Measurements from ENCODE around the gene FASN. TPM values are rescaled to one million over a fixed set of nuclear protein-coding genes. Genes with fewer than 3 reads are reported as not detected.
A peak's percentile ranks its signal among the peaks of the same experiment; 100 is the strongest.

Gene FASN
- polyA plus RNA-seq, 1 of the 3 experiments (the other 2 are of a cell fraction), result 55.1 TPM

DNA sequence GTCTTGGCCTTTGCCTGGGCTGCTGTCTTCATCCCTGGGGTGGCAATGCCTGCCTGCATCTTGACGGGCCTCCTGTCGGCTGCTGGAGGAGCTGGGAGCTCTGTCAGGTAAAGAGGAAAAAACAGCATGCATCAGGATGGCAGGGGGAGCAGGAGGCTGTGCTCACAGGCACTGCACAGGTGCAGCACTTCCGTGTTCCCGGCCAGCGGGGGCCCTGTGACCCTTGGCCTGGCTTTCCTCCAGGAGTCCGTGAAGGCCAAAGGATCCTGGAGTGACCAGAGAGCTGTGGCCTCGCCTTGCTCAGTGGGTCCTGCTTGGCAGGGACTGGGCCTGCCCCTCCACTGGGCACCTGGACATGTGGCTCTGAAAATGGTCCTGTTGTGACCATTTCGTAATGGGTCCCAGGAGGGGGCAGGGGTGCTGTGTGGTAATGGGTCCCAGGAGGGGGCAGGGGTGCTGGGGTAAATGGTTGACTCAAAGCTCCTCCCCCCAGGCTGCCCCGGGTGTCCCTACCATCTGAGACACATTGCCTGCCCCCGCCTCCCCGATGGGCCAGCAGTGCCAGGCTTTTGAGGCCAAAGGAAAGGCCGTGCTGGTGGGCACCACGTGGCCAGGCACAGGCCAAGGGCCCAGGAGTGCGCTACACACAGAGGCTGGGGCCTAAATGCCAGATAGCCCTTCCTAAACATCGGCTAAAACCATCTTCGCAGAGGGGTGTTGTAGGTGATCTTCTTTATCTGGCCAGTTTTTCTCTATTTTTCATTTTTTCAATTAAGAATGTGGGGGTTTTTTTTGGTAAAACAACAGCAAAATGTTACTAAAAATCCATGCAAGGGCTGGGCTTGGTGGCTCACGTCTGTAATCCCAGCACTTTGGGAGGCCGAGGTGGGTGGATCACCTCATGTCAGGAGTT lies 4.0 kb upstream of the FASN start:
- POLR2A ChIA-PET, result interaction anchor here (0.6 to 1.5 kb wide), 3 partner anchors 9 to 275 kb away, joined by 3 to 6 read pairs (median 5); partner anchors contain the start of gene DCXR

GRCh38 chr17:82101301-82101715 lies 3.3 kb upstream of the FASN start:
- H3K27me3 ChIP-seq (ENCODE audit: insufficient read depth), result no peaks in the 10 kb centered on the region
- H3K79me2 ChIP-seq (ENCODE audit: insufficient read depth), result peaks cover 20% of the 10 kb centered on the region
- DNase-seq, result peak; percentile 82
- H3K9me3 ChIP-seq, result no peaks in the 10 kb centered on the region
- no peak overlapping the region for H2AFZ ChIP-seq (ENCODE audit: low read depth)
- no peaks in the 10 kb centered on the region for H3K9me2 ChIP-seq
- H4K20me1 ChIP-seq (ENCODE audit: insufficient read depth), result peaks cover 9% of the 10 kb centered on the region
- H3K9ac ChIP-seq, result no peak overlapping the region
- peak overlapping the region in 1 of 2 experiments; percentile 99; a peak in 2 of 4 replicates for H3K27ac ChIP-seq (ENCODE audit: low read depth in 2 of 2, low read length in 1 of 2)
- WGBS (ENCODE audit: low lambda C conversion rate), result 83% methylated on average over 10 of the region's 10 CpGs
- H3K4me3 ChIP-seq (ENCODE audit: low read depth in 2 of 2, low read length in 1 of 2), result no peak overlapping the region; a peak in 1 of 4 replicates
- peaks cover 12% of the 10 kb centered on the region for H3F3A ChIP-seq (replicated peaks; ENCODE audit: insufficient read depth)
- POLR2A ChIA-PET, result interaction anchor here (0.7 to 1.5 kb wide), 2 partner anchors 9 to 64 kb away, joined by 5 to 6 read pairs; partner anchors contain the start of gene DCXR
- CTCF ChIA-PET, result interaction anchor here (0.9 to 3.7 kb wide), 4 partner anchors 11 to 142 kb away, joined by 3 to 21 read pairs (median 6); no protein-coding TSS in a partner anchor
- no peak overlapping the region for H3K4me2 ChIP-seq
- peaks cover 25 to 77% of the 10 kb centered on the region in 2 experiments for H3K4me1 ChIP-seq (ENCODE audit: control insufficient read depth in 1 of 2, insufficient read depth in 2 of 2, low read depth in 1 of 2, low read length in 1 of 2)
- H3K36me3 ChIP-seq (replicated peaks in 1 of 2; ENCODE audit: control insufficient read depth in 1 of 2, insufficient read depth in 2 of 2, low read length in 1 of 2), result peaks cover 0 to 2% of the 10 kb centered on the region in 2 experiments
- peak in 1 of 2 experiments; percentile 68; a peak in 2 of 4 replicates for TF ChIP-seq EP300 (IDR thresholded peaks at IDR 0.05; ENCODE audit: borderline replicate concordance in 1 of 2, low read depth in 1 of 2, low read length in 1 of 2)
- TF ChIP-seq, protein P1, sequence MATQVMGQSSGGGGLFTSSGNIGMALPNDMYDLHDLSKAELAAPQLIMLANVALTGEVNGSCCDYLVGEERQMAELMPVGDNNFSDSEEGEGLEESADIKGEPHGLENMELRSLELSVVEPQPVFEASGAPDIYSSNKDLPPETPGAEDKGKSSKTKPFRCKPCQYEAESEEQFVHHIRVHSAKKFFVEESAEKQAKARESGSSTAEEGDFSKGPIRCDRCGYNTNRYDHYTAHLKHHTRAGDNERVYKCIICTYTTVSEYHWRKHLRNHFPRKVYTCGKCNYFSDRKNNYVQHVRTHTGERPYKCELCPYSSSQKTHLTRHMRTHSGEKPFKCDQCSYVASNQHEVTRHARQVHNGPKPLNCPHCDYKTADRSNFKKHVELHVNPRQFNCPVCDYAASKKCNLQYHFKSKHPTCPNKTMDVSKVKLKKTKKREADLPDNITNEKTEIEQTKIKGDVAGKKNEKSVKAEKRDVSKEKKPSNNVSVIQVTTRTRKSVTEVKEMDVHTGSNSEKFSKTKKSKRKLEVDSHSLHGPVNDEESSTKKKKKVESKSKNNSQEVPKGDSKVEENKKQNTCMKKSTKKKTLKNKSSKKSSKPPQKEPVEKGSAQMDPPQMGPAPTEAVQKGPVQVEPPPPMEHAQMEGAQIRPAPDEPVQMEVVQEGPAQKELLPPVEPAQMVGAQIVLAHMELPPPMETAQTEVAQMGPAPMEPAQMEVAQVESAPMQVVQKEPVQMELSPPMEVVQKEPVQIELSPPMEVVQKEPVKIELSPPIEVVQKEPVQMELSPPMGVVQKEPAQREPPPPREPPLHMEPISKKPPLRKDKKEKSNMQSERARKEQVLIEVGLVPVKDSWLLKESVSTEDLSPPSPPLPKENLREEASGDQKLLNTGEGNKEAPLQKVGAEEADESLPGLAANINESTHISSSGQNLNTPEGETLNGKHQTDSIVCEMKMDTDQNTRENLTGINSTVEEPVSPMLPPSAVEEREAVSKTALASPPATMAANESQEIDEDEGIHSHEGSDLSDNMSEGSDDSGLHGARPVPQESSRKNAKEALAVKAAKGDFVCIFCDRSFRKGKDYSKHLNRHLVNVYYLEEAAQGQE (IDR thresholded peaks at IDR 0.05; ENCODE audit: low read depth, low read length), result no peak
- TF ChIP-seq RCOR1 (IDR thresholded peaks at IDR 0.05; ENCODE audit: low read length), result peak; percentile 72
- TF ChIP-seq FOSL2 (IDR thresholded peaks at IDR 0.05; ENCODE audit: borderline replicate concordance, low read depth), result no peak
- no peak for TF ChIP-seq JUND (IDR thresholded peaks at IDR 0.05)
- TF ChIP-seq GATA2 (CRISPR knock-in tag; IDR thresholded peaks at IDR 0.05), result 0 out of 2 replicates have a peak, but pooled peaks have one; percentile 13
- TF ChIP-seq MXI1 (IDR thresholded peaks at IDR 0.05; ENCODE audit: low read depth, low read length), result peak; percentile 55; the same call in 1 of the 2 replicates
- no peak for TF ChIP-seq TAF1 (IDR thresholded peaks at IDR 0.05; ENCODE audit: borderline replicate concordance, low read depth, low read length)
- TF ChIP-seq, protein P2, sequence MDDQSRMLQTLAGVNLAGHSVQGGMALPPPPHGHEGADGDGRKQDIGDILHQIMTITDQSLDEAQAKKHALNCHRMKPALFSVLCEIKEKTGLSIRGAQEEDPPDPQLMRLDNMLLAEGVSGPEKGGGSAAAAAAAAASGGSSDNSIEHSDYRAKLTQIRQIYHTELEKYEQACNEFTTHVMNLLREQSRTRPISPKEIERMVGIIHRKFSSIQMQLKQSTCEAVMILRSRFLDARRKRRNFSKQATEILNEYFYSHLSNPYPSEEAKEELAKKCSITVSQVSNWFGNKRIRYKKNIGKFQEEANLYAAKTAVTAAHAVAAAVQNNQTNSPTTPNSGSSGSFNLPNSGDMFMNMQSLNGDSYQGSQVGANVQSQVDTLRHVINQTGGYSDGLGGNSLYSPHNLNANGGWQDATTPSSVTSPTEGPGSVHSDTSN (IDR thresholded peaks at IDR 0.05), result no peak
- no peak for TF ChIP-seq ZBTB33 (IDR thresholded peaks at IDR 0.05; ENCODE audit: borderline replicate concordance, low read depth)
- TF ChIP-seq CHD2 (IDR thresholded peaks at IDR 0.05; ENCODE audit: low read length, partially characterized antibody), result peak; percentile 50

More for the DNA sequence above, 4.0 kb upstream of the FASN start:
- DNase-seq, result no peak
- Histone ChIP-seq H3K9me2 (no peaks in the 10 kb centered on the region), H4K20me1 (ENCODE audit: insufficient read depth) (peaks cover 2% of the 10 kb centered on the region), H3K27ac (ENCODE audit: low read depth in 2 of 2, low read length in 1 of 2) (peak overlapping the region in 1 of 2 experiments; percentile 99; a peak in 2 of 4 replicates), H3F3A (replicated peaks; ENCODE audit: insufficient read depth) (peaks cover 12% of the 10 kb centered on the region), H3K79me2 (ENCODE audit: insufficient read depth) (peaks cover 13% of the 10 kb centered on the region), H2AFZ (ENCODE audit: low read depth) (no peak overlapping the region), H3K36me3 (replicated peaks in 1 of 2; ENCODE audit: control insufficient read depth in 1 of 2, insufficient read depth in 2 of 2, low read length in 1 of 2) (peaks cover 0 to 2% of the 10 kb centered on the region in 2 experiments), H3K9me3 (no peaks in the 10 kb centered on the region), H3K27me3 (ENCODE audit: insufficient read depth) (no peaks in the 10 kb centered on the region), H3K9ac (no peak overlapping the region), H3K4me2 (no peak overlapping the region), H3K4me3 (ENCODE audit: low read depth in 2 of 2, low read length in 1 of 2) (no peak overlapping the region; a peak in 1 of 4 replicates), H3K4me1 (ENCODE audit: control insufficient read depth in 1 of 2, insufficient read depth in 2 of 2, low read depth in 1 of 2, low read length in 1 of 2) (peaks cover 23 to 77% of the 10 kb centered on the region in 2 experiments)
- CTCF ChIA-PET, result interaction anchor here (0.6 to 3.7 kb wide), 10 partner anchors 10 to 736 kb away, joined by 3 to 21 read pairs (median 4); partner anchors contain the start of gene DCXR
- WGBS (ENCODE audit: low lambda C conversion rate), result 89% methylated on average over 15 of the region's 18 CpGs
- TF ChIP-seq EP300 (IDR thresholded peaks at IDR 0.05; ENCODE audit: borderline replicate concordance in 1 of 2, low read depth in 1 of 2, low read length in 1 of 2), result no peak
- TF ChIP-seq ELF1 (IDR thresholded peaks at IDR 0.05), result no peak
- no peak for TF ChIP-seq POLR2AphosphoS5 (IDR thresholded peaks at IDR 0.05; ENCODE audit: low read depth, low read length)
- no peak for TF ChIP-seq EZH2phosphoT487 (IDR thresholded peaks at IDR 0.05; ENCODE audit: borderline replicate concordance, low read depth)
- TF ChIP-seq GATA2 (CRISPR knock-in tag; IDR thresholded peaks at IDR 0.05), result no peak
- no peak for TF ChIP-seq TEAD4 (IDR thresholded peaks at IDR 0.05; ENCODE audit: borderline replicate concordance, insufficient read depth)
- no peak for TF ChIP-seq IRF3 (IDR thresholded peaks at IDR 0.05; ENCODE audit: low read depth, low read length)
